ENCODE measurements around the gene POLE4. TPM values are rescaled to one million over a fixed set of nuclear protein-coding genes. Genes with fewer than 3 reads are reported as not detected.

The POLE4 gene
- total and polyA plus RNA-seq, 9 of the 15 experiments (the other 6 are each of a cell fraction or from before 2014, with no cell fraction given), result 25.7 to 73.7 (median 57.3) TPM

DNA sequence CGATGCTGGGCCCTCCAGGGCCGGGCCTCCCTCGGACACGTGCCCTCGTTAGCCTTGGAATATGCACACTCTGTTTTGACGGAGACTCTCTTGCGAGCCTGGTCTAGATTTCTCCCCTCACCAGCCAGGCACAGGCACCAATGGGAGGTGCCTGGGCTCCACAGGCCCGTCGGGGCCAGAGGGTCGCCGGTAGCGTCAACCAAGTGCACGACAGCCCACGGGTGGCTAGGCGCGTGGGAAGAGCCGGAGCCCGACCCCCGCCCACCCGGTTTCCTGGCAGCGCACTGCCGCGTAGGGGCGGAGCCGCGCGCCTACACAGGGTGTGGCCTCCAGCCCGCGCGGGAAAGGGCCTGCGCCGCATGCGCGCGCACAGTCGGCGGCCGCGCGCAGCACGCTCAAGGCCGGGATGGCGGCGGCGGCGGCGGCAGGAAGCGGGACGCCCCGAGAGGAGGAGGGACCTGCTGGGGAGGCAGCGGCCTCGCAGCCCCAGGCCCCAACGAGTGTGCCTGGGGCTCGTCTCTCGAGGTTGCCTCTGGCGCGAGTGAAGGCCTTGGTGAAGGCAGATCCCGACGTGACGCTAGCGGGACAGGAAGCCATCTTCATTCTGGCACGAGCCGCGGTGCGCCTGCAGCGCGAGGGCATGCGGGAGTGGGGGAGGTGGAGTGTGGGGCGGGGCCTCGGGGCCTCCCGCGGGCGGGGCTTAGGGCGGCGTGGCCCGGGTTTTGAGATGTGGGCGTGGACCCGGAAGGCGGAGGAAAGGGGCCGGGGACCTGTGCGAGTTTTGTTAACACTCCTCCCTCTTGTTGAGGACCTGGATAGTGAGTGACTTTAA lies at the start of gene POLE4 (continued):
- TF ChIP-seq STAG1 (CRISPR knock-in tag; IDR thresholded peaks at IDR 0.05; ENCODE audit: borderline replicate concordance) (no peak; the same call in 1 of the 2 replicates), ZNF282 (CRISPR knock-in tag; IDR thresholded peaks at IDR 0.05) (peak; percentile 38; the same call in 1 of the 2 replicates), ZNF3 (CRISPR knock-in tag; IDR thresholded peaks at IDR 0.05) (no peak), MCM3 (IDR thresholded peaks at IDR 0.05) (no peak), NFIC (IDR thresholded peaks at IDR 0.05) (peak; percentile 68), MYBL2 (IDR thresholded peaks at IDR 0.05; ENCODE audit: low read depth) (no peak), MYBL2 (CRISPR knock-in tag; IDR thresholded peaks at IDR 0.05; ENCODE audit: borderline replicate concordance) (no peak), ZKSCAN1 (IDR thresholded peaks at IDR 0.05; ENCODE audit: low read depth, low read length) (no peak), ZNF12 (CRISPR knock-in tag; IDR thresholded peaks at IDR 0.05) (peak; percentile 69), HMG20A (CRISPR knock-in tag; conservative IDR thresholded peaks at IDR 0.05) (no peak), ZNF655 (CRISPR knock-in tag; IDR thresholded peaks at IDR 0.05) (no peak)
- TF ChIP-seq, protein P1, sequence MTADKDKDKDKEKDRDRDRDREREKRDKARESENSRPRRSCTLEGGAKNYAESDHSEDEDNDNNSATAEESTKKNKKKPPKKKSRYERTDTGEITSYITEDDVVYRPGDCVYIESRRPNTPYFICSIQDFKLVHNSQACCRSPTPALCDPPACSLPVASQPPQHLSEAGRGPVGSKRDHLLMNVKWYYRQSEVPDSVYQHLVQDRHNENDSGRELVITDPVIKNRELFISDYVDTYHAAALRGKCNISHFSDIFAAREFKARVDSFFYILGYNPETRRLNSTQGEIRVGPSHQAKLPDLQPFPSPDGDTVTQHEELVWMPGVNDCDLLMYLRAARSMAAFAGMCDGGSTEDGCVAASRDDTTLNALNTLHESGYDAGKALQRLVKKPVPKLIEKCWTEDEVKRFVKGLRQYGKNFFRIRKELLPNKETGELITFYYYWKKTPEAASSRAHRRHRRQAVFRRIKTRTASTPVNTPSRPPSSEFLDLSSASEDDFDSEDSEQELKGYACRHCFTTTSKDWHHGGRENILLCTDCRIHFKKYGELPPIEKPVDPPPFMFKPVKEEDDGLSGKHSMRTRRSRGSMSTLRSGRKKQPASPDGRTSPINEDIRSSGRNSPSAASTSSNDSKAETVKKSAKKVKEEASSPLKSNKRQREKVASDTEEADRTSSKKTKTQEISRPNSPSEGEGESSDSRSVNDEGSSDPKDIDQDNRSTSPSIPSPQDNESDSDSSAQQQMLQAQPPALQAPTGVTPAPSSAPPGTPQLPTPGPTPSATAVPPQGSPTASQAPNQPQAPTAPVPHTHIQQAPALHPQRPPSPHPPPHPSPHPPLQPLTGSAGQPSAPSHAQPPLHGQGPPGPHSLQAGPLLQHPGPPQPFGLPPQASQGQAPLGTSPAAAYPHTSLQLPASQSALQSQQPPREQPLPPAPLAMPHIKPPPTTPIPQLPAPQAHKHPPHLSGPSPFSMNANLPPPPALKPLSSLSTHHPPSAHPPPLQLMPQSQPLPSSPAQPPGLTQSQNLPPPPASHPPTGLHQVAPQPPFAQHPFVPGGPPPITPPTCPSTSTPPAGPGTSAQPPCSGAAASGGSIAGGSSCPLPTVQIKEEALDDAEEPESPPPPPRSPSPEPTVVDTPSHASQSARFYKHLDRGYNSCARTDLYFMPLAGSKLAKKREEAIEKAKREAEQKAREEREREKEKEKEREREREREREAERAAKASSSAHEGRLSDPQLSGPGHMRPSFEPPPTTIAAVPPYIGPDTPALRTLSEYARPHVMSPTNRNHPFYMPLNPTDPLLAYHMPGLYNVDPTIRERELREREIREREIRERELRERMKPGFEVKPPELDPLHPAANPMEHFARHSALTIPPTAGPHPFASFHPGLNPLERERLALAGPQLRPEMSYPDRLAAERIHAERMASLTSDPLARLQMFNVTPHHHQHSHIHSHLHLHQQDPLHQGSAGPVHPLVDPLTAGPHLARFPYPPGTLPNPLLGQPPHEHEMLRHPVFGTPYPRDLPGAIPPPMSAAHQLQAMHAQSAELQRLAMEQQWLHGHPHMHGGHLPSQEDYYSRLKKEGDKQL (CRISPR knock-in tag; IDR thresholded peaks at IDR 0.05; ENCODE audit: borderline replicate concordance), result peak; percentile 56; the same call in 1 of the 2 replicates
- TF ChIP-seq, protein P2, sequence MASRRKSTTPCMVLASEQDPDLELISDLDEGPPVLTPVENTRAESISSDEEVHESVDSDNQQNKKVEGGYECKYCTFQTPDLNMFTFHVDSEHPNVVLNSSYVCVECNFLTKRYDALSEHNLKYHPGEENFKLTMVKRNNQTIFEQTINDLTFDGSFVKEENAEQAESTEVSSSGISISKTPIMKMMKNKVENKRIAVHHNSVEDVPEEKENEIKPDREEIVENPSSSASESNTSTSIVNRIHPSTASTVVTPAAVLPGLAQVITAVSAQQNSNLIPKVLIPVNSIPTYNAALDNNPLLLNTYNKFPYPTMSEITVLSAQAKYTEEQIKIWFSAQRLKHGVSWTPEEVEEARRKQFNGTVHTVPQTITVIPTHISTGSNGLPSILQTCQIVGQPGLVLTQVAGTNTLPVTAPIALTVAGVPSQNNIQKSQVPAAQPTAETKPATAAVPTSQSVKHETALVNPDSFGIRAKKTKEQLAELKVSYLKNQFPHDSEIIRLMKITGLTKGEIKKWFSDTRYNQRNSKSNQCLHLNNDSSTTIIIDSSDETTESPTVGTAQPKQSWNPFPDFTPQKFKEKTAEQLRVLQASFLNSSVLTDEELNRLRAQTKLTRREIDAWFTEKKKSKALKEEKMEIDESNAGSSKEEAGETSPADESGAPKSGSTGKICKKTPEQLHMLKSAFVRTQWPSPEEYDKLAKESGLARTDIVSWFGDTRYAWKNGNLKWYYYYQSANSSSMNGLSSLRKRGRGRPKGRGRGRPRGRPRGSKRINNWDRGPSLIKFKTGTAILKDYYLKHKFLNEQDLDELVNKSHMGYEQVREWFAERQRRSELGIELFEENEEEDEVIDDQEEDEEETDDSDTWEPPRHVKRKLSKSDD (conservative IDR thresholded peaks at IDR 0.05; ENCODE audit: low read length), result no peak
- TF ChIP-seq, protein P3, sequence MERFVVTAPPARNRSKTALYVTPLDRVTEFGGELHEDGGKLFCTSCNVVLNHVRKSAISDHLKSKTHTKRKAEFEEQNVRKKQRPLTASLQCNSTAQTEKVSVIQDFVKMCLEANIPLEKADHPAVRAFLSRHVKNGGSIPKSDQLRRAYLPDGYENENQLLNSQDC (CRISPR knock-in tag; IDR thresholded peaks at IDR 0.05), result no peak
- TF ChIP-seq, protein P4, sequence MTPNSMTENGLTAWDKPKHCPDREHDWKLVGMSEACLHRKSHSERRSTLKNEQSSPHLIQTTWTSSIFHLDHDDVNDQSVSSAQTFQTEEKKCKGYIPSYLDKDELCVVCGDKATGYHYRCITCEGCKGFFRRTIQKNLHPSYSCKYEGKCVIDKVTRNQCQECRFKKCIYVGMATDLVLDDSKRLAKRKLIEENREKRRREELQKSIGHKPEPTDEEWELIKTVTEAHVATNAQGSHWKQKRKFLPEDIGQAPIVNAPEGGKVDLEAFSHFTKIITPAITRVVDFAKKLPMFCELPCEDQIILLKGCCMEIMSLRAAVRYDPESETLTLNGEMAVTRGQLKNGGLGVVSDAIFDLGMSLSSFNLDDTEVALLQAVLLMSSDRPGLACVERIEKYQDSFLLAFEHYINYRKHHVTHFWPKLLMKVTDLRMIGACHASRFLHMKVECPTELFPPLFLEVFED (CRISPR knock-in tag; conservative IDR thresholded peaks at IDR 0.05), result no peak

Measured in K562 (cell line).